ENCODE results near the gene UTP25. TPM values are rescaled to one million over a fixed set of nuclear protein-coding genes. Genes with fewer than 3 reads are reported as not detected.
"Not testable (repeated sequence)": the region's sequence is repeated elsewhere in the genome, so short reads cannot be mapped to it uniquely, and the experiment has no call there.

UTP25 gene
- total RNA-seq, 1 donor from 2014 or later: 7.7 TPM

DNA sequence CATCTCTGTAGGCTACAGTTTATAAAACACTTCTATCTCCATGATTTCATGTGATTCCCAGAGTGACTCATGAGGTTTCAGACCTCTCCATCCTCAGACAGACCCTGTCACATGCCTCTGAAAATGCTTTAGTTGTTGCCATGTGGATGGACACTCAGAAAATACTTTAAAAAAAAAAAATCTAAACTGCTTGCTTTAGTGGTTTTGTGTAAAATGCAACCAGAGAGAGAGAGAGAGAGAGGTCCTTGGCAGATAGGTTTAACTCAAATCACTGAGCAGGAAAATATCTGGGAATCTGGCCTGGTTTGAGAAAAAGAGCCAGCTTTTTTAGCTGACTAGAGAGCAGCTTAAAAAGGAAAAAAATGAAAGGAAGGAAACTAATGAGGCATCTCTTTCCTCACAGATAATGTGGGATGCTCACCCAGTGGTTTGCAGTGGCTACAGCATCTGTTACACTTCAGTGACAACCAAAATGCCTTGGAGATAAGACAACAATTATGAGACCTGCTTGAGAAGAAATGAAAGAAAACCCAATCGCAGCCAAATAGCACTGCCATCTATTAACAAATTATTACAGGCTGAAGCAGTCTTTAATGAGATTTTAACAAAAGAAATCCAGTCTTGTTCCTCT is 55.7 kb downstream of the UTP25 start:
- intact Hi-C loops (cut with DNase I): no loop called here
- DNase-seq (ENCODE audit: low spot score): no peak
- peak; percentile 55 for ATAC-seq

DNA sequence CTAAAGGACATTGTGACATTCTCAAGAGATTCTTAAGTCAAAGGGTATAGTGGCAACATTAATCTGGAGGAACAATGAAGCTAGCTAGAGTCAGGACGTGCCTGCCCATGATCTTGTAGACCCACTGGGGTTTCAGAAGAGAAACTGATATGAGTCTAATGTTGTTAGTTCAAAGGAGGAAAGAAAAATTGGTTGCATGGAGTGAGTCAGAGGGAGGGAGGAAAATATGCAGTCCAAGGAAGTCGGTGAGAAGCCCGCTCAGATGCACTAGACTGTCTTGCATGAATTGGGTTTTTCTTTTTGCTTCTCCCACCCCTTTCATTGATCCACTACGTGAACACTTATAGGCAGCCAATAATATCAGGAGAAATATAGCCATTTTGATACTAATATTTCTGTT is 56.5 kb downstream of the UTP25 start:
- intact Hi-C loops (cut with DNase I): no loop called here
- no peak for DNase-seq (ENCODE audit: low spot score)
- ATAC-seq: no peak

DNA sequence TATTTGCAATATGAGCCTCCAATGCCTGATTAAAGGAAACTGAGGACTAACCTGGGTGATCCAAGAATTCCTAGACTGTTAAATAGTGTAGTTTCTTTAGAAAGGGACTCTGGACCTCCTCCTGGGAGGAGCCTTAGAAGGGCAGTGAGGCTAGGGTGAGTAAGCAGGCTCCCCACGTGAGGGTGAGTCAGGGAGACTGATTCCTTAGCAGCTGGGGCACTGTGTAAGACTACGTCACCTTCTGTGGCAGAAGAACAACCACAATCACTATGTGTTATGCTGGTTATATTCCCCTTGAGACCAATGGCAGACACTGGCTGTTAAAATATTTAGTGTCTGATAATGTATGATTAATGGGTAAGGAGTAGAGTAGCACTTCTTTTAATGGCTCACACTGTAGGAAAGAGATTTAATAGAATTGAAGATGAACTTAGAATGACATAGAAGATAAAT is 56.9 kb downstream of the UTP25 start:
- ATAC-seq: peak; percentile 85
- intact Hi-C loops (cut with DNase I): no loop called here
- no peak for DNase-seq (ENCODE audit: low spot score)

DNA sequence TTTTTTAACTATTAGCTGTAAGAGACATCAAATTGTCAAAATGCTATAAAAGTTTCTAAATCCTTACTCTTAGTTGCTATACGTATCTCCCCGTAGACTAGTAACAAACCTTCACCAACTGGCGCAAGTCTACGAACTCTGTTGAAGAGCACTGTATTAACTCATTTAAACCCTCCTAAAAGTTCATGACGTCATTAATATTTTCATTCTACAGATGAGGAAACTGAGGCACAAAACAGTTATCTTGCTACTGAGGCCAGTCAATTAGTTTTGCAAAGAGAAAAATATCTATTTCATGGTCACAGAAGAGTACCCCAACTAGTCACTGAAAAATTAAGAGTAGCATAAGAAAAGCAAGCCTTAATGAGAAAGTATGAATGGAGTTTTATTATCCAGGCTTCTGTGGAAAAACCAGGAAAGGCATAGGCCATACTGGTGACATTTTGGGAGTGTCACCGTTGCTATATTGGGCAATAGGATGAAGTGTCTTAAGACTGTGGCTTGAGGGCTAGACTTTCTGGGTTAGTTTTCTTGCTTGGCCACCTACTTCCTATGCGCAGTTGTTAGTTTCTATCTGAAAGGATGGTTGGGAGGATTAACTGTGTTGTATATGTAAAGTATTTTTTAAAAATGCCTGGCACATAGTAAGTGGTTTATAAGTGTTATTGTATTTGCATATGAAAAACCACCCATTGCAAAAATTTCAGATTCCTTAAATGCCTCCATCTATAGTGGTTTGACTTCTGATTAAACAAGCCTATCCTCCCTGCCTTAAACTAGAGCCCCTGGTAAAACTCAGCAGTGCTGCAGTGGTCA is 57.8 kb downstream of the UTP25 start:
- ATAC-seq: no peak

GRCh38 chr1:209886219-209886536 is 58.4 kb downstream of the UTP25 start:
- ATAC-seq (no peak), DNase-seq (ENCODE audit: low spot score) (no peak)
- intact Hi-C loops (cut with DNase I): no loop called here

More for the DNA sequence above, 57.8 kb downstream of the UTP25 start:
- DNase-seq (ENCODE audit: low spot score): no peak
- intact Hi-C loops (cut with DNase I): no loop called here

- DNase-seq (ENCODE audit: low spot score); intact Hi-C loops (cut with DNase I); ATAC-seq: not testable (repeated sequence)
These were observed 60.7 kb downstream of the UTP25 start for GRCh38 chr1:209888291-209889076.

DNA sequence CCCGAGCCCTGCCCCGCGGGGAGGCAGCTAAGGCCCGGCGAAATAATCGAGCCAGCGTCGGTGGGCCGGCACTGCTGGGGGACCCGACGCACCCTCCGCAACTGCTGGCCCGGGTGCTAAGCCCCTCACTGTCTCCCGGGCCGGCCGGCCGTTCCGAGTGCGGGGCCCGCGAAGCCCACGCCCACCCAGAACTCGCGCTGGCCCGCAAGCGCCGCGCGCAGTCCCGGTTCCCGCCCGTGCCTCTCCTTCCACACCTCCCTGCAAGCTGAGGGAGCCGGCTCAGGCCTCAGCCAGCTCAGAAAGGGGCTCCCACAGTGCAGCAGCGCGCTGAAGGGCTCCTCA is 61.3 kb downstream of the UTP25 start:
- DNase-seq (ENCODE audit: low spot score) (no peak), ATAC-seq (no peak)
- intact Hi-C loops (cut with DNase I): no loop called here

DNA sequence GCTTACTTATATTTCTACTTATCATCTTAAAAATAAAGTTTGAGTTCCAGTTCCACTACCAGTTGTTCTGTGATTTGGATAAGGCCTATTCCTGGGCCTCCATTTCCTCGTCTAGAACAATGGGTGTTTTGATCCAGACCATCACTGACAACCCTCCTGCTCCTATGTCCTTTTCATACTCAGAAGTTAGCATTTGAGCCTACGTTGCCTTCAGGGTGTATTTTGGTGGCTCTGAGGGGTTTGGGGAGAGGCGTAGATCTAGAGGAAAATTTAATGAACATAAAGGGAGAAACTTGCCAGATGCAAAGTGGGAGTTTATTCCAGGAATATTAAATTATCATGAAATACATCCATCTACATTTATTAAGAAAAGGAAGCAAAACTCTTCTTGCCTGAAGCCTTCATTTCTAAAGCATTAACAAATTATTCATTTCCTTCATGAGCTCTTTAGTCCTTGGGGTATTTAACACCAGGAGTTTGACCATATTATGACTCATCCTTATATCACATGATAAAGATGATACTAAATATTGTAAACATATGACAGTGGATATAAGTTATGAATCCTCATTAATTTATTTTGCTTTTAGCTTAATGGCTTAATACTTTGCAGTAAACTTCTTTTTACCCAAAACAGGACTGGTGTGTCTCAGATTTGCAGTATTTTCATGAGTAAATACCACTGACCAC is 63.0 kb downstream of the UTP25 start:
- ATAC-seq (no peak), DNase-seq (ENCODE audit: low spot score) (no peak)
- intact Hi-C loops (cut with DNase I): no loop called here

DNA sequence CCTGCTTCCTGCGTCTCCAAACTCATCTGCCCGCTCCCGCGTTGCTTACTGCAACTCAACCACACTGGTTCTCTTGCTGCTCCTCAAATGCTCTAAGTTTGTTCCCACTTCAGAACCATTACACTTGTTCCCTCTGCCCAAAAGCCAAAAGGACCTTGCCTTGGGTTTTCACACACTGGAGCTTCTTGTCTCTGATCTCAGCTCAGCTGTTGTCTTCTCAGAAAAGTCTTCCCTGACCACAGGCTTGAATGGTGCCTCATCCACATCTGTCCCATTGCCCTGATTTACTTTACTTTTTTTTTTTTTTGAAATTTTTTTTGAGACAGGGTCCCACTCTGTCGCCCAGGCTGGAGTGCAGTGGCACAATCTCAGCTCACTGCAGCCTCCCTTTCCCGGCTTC is 66.0 kb downstream of the UTP25 start:
- DNase-seq (ENCODE audit: low spot score) (no peak), ATAC-seq (no peak)
- intact Hi-C loops (cut with DNase I): no loop called here

DNA sequence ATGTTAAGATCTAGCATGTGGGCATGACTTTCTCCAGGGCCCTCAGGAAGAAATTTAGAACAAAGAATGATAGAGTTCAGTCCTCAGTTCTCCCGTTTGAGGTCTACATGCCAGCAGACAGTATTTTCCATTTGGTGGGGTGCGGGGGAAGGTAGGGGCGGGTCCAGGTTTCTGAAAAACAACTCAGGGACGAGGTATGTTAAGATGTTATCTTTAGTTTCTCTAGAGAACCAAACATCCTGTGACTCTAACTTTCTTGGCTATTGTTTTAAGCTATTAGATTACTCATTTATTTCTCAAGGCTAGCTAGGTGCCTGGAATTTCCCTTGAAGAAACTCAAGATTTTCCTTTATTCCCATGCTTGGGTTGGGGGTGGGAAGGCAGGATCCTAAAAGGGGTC is 67.9 kb downstream of the UTP25 start:
- ATAC-seq (no peak), DNase-seq (ENCODE audit: low spot score) (no peak)
- intact Hi-C loops (cut with DNase I): no loop called here

DNA sequence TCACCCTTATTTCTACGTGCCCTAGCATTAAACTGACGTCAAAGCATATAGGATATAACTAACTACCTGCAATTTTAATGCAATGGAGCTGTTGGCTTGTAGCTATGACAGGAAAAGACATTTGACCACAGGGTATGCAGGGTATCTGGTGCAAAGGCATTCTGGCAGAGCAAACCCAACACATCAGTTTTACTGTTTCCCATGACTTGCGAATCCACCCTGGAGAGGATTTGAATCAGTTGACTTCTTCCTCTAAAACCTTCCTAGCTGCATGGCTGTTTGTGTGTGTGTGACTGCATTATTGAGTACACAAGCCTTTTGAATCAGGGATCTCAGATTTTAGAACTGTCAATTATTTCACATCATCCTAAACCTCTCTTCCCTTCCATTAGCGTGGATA is 68.6 kb downstream of the UTP25 start:
- DNase-seq (ENCODE audit: low spot score) (no peak), ATAC-seq (no peak)
- intact Hi-C loops (cut with DNase I): no loop called here

DNA sequence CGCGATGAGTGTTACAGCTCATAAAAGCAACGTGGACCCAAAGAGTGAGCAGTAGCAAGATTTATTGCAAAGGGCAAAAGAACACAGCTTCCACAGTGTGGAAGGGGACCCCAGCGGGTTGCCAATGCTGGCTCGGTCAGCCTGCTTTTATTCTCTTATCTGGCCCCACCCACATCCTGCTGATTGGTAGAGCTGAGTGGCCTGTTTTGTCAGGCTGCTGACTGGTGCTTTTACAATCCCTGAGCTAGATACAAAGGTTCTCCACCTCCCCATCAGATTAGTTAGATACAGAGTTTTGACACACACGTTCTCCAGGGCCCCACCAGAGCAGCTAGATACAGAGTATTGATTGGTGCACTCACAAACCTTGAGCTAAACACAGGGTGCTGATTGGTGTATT is 70.5 kb downstream of the UTP25 start:
- ATAC-seq; DNase-seq (ENCODE audit: low spot score); intact Hi-C loops (cut with DNase I): not testable (repeated sequence)

- DNase-seq (ENCODE audit: low spot score); ATAC-seq; intact Hi-C loops (cut with DNase I): not testable (repeated sequence)
These were observed 71.1 kb downstream of the UTP25 start for GRCh38 chr1:209898851-209899250.

GRCh38 chr1:209899948-209900347 is 72.2 kb downstream of the UTP25 start:
- ATAC-seq (no peak), DNase-seq (ENCODE audit: low spot score) (no peak)
- intact Hi-C loops (cut with DNase I): no loop called here

GRCh38 chr1:209900734-209901133 is 73.0 kb downstream of the UTP25 start:
- intact Hi-C loops (cut with DNase I): no loop called here

GRCh38 chr1:209901211-209901610 is 73.4 kb downstream of the UTP25 start:
- ATAC-seq (no peak), DNase-seq (ENCODE audit: low spot score) (no peak)
- intact Hi-C loops (cut with DNase I): no loop called here

More at GRCh38 chr1:209900734-209901133, 73.0 kb downstream of the UTP25 start:
- ATAC-seq (no peak), DNase-seq (ENCODE audit: low spot score) (no peak)

GRCh38 chr1:209904774-209905173 is 77.0 kb downstream of the UTP25 start:
- ATAC-seq; intact Hi-C loops (cut with DNase I); DNase-seq (ENCODE audit: low spot score): not testable (repeated sequence)
